HT1080 (cell line): Measurements from ENCODE around the gene NTPCR. TPM values are rescaled to one million over a fixed set of nuclear protein-coding genes. Genes with fewer than 3 reads are reported as not detected.
"Not testable (repeated sequence)": the region's sequence is repeated elsewhere in the genome, so short reads cannot be mapped to it uniquely, and the experiment has no call there.

Experiments used
- DNase-seq: peaks from one replicate; pipeline ENCODE4 v3.0.0-alpha.2; 2015; ENCODE audit warnings: low read depth
- total RNA-seq: library from RNA; depleted of rRNA; stranded (reverse); fragments of >200 nt; shearing (Covaris generic); gene quantifications from 2 replicates; pipeline ENCODE4 v1.2.3, GENCODE V29; 2014

The NTPCR gene
- total RNA-seq, 1 experiment from 2014 or later = 41.1 TPM

DNA sequence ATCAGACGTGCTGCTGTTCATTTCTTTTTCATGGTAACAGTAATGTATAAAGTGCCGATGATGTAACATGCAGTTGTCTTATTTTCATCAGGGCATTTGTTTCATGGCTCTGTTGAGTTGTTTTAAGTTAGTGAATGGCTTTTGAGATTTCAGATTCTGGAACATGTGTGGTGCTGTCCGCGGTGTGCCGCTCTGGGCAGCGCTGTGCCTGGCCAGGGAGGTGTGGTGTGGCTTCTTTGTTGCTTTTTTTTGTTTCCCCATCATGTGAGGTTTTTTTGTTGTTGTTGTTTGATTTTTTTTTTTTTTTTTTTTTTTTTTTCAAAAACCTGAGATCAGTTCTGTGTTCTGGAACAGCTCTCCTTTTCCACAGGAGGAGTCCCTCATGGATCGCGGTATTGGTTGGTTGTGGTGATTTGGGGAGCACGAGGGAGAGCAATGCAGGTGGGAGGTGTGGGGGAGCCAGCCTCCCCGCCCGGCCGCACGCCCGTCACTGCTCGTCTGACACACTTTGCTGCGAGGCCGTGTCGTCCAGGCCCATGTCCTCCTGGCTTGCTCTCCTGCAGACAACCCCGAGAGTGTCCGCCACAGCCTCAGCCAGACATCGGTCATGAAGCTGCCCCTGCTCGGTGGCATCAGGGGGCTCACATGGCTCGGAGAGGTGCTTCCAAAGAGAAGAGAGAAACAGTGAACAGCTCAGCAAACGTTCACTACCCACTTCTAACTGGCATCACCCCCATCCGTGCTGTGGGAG is 33.6 kb downstream of the NTPCR start:
- no peak for DNase-seq

DNA sequence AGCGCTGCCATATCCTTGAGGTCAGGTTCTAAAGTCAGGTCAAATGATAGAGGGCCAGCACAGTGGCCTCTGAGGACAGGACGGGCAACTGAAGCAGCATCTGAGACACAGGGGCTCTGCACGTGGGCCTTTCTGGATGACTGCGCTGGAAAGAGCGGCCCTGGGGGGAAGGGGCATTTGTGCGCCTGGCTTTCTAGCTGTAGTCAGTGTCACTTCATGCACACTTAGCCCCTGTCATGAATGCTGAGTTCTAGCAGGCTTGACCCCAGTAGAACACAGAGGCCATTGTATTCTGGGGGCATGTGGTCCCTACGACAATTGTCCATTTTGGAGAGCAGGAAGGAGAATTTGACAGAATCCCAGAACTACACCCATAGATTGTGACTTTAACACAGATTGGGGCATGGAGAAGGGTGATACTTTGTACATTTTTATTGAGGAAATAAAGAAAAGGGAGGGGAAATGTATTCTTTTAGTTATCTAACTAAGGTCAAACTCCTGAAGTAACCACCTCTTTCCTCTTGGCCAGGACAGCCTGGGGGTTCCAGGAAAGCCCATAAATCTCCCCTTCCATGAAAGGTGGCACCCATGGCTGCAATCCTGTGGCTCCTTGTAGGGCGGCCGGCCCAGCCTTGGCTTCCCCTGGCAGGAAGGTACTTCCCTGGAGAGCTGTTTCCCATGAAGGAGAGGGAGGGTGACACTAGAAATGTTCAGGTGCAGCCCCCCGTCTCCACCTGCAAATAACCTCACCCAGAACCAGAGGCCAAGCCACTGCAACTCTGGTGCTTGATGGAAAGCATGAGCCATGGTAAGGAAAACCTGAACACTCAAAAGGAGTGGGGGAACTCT is 34.4 kb downstream of the NTPCR start:
- DNase-seq = no peak

DNA sequence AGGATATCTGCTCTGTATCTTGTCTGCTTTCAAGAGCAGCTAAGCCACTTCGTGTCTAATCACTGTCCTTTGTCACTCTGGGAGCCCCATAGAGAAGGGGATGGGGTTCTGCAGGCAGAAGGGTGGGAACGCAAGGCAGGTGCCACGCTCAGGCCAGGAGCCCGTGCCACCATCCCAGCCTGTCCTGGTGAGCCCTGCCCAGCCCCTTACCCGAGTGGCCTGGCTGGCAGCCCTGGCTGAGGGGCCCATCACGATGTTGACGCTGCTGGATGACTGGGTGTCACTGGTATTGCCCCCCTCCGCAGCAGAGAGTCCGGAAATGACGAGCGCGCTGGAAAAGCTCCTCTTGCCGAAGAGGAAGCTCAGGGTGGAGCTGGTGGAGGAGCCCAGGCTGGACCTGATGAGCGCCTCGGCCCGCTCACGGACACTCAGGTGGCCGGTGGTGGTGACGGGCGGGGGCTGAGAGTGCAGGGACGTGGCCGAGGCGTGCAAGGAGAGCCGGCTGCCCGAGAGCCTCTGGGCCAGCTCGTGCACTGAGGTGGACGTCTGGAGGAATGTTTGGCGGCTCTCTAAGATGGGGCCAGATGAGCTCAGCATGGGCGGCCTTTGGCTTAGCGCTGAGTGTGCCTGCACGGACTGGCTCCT is 35.6 kb downstream of the NTPCR start:
- DNase-seq = no peak

DNA sequence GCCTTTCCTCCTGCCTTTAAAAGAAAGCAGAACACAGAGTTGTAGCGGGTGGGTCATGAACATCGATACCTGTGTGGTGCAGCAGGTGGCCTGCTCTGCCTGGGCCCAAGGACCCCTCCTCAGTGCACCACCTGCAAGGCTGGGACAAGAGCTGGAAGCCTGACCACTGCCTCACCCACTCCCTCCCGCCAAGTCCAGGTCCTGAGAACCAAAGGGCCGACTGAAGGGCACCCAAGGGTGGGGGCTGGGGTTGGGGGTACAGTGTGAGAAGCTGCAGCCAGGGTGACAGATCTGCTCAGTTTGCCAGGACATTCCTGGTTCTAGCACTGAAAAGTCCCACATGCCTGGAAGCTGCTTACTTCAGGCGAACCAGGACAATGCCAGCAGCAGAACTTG is 36.1 kb downstream of the NTPCR start:
- DNase-seq = no peak

DNA sequence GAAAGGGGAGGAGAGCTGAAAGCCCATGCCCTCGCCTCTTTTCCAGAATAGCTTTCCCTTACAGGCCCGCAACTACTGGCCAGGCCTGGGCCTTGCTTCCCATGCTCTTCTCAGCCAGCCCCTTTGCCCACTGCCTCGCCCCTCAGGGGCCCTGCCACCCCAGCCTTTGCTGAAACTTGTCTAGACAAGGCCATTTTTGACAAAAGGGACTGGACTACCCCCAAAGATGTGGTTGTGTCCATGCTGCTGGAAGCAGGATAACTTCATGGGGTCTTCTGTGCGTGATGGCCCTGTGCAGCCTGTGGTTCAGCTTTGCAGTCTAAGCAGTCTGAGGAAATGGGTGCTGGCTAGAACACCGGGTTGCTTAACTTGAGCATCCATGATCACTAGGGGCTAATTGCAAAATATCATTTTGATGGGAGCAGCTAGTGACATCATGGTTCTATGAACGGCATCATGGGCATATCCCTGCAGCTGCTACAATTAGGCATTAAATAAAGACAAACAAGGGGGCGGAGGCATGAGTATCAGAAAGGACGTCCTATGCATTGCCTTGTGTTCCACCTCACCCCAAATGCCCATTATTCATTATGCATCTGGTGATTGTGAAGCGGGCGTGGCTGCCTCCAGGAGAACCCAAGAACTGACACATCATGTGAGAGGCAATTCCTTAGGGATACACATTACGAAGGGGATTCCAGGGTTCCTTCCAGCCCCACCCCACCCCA is 36.8 kb downstream of the NTPCR start:
- DNase-seq = no peak

DNA sequence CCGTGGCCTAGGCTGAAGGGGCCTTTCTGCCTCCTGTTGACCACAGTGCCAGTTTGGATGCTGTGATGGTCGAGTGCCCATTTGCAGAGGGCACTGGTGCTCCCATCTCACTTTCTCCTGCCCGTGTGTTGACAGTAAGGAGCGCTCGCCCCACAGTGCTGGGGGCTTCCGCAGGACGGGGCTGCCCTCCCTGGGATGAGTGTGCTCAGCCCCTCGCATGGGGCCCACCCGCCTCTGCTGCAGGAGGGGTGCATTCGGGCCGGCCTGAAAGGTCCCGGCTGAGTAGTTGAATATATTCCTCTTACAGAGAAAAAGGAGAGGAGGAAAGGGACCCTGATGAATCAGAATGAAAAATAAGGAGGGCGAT is 37.3 kb downstream of the NTPCR start:
- DNase-seq = no peak

DNA sequence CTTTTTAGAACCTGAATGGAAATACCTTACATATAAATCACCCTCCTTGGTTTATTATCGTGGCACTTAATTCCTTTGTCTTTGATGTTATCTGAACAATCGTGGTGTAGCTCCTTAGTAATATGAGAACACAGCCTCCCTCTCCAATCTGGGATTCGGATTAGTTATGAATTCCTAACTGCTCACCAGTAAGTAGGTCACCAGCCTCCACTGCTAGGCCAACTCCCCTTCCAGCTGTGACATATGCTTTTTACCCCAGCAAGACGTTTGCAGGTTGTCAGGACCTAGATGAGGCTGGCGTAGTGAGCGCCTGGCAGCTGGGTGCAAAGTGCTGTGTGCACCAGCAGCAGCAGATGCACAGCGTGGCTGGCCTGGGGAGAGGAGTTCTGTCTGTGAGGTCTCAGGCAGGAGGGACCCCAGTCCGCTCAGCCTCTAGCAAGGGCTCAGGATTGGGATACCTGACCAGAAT is 38.2 kb downstream of the NTPCR start:
- DNase-seq = peak; percentile 37

DNA sequence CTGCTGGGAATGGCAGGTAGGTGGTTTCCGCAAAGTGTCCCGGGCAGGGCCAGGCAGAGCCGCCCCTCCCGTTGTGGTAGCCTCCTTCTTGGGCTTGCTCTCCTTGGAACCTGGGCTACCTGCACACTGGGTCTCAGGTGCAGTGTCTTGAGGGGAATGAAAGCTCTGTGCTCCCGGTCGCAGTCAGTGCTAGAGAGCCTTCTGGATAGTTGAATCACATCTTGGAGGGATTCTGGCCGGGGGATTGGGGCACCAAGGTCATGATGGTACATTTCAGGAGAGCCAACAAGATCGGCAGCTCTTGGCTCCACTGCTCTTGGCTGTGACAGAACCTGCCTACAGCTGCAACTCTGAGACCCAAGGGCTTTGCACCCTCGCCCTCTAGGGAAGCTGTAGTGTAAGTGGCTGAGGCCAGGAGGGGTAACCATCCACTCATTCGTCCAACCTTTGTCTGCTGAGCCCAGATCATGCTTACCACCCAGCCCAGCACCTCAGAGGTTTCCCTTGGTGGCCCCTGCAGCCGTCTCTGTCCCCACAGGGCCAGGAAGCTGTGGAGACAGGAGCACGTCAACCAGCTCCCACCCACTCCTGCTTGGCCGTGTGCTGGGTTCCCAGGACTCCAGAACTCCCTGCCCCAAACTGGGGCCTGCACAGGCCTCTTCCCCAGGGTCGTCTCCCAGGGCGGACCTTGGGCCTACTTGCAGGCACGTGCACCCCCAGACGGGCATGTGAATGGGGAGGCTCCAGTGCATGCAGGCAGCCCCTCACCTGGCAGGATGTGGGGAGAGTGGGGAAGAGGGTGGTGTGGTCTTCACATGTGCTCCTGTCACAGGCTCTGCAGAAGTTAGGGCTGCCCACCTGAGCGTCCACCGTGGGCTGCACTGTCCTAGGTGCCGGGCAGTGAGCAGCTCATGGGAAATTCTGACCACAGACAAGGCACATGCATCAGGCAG is 40.0 kb downstream of the NTPCR start:
- DNase-seq = no peak

DNA sequence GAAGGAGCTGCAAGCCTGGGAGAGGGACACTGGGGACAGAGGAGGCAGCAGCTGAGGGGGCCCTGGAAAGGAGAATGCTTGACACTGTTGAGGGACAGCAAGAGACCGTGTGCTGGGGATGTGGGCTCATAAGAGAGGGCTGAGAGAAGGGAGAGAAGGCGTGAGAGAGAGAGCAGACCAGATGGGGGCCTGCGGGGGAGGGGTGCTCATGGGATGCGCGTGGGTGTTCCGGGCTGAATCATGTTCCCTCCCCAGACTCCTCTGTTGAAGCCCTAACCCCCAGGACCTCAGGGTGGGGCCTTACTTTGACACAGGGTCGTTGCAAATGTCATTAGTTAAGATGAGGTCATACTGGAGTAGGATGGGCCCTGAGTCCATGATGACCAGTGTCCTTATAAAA is 40.8 kb downstream of the NTPCR start:
- no peak for DNase-seq

DNA sequence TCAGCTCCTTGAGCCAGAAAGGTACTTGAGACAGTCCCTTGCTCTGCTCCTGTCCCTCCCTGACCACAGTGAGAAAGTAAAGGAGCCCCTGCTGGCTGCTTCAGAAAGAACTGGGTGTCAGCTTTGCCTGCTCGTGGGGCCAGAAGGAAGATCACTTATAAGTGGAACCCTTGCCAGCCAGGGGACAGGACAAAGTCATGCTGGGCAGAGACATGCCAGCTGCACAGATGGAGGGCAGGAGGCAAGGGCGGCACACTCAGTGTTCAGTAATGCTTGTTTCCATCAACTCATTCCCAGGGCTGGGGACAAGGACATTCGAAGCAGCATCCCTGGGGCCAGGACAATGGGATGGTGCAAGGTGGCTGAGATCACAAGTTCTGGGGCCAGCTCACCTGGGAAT is 41.8 kb downstream of the NTPCR start:
- DNase-seq = no peak

DNA sequence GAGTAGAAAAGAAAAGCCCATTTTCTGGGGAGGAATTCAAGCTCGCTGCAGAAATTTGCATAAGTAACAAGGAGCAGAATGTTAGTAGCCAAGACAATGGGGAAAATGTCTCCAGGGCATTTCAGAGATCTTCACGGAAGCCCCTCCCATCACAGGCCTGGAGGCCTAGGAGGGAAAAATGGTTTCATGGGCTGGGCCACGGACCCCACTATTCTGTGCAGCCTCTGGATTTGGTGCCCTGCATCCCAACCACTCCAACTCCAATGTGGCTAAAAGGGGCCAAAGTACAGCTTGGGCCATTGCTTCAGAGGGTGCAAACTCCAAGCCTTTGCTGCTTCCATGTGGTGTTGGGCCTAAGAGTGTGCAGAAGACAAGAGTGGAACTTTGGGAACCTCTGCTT is 43.1 kb downstream of the NTPCR start:
- DNase-seq = no peak

DNA sequence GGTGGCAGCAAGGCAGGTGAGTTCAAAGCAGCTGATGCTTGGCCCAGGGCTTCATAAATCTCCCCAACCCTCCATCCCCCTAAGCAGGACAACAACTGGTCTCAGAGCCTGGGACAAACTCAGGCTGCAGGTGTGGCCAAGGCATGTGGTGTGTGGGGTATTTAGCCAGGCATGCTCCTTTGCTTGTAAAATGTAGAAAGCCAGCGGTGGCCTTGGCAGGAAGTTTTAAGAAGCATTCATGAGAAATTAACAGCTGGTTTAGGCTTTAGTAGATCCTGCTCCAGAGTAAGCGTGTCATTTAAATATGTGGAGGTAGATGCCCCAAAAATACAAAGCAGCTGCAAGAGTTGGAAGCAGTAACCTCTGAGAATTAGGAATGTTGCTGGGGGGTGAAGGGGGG is 44.8 kb downstream of the NTPCR start:
- no peak for DNase-seq

DNA sequence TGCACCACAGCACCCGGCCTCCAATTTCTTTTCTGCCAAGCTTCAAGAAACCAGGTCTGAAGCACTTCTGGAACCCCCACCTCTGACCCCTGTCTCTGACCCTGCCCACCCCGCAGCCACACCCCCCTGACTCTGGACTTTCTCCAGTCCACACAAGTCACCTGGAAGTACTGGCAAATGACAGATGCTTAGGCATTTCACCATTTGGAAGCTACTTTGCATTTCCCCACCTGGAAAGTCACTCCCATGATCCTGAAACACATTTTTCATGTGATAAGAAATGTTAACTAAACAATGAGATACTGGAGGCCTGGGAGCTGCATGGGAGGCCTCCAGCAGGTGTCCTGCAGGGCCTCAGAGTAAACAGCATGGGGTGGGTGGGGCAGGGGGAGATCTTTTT is 45.7 kb downstream of the NTPCR start:
- DNase-seq = no peak

DNA sequence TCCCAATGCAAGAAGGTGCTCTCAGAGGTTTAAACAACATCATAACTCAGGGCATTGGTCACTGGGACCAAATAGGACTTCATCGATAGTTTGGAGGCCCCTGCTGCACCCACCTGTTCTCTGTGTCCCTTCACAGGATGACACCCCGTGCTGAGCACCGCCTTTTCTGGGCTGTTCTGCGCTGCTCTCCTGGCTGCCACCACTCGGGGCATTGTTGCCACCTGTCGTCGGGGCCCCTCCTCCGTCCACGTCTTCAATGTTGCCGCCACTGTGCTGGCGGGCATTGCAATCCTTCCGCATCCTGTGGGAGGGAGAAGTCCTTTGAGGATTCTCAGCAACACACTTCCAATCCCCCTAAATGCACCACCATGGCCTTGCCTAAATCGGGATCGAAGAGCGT is 47.7 kb downstream of the NTPCR start:
- no peak for DNase-seq

DNA sequence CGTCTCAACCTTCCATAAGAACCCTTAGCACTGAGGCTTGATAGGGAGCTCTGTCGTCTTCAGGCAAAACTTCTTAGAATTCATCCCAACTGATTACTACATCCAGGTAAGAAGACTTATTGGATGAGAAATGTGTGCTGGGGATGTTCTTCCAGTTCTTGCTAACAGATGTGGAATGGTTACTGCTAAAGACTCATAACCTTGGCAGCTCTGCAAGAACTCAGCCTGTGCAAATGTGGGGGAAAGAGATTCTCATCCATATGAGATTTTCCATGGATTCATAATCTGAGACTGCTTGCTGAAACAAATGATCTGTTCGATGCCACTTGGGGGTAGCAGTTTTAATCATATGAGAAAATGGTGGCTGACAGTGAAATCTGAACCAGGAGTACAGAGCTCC is 48.2 kb downstream of the NTPCR start:
- DNase-seq = no peak

DNA sequence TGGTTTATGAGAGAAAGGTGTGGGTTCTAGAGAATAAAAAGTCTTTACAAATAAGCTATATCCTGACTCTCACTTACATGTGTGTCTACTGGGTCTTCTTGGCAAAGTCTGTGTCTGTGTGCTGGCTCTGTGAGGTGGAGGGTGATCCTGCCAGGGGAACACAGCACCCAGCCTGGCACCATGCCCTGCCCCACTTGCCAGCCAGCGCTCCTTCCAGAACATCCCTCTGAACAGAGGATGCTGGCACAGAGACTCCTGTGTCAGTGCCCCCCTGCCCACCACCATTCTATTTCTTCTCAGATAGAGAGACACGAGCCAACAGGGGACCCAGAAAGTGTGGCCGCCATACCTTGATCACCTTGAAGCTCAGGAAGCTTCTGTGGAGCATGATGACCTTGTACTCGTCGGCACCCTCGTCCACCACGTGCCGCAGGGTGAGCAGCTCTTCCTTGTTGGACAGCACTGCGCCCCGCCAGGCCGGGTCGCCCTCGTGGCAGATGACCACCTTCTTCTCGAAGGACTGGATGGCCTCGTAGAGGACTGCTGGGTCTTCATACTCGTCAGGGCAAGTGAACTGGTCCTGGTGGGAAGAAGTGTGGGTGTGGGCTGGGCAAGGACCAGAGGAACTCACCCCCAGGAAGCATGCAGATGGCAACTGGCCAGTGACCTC is 49.7 kb downstream of the NTPCR start:
- DNase-seq = no peak

DNA sequence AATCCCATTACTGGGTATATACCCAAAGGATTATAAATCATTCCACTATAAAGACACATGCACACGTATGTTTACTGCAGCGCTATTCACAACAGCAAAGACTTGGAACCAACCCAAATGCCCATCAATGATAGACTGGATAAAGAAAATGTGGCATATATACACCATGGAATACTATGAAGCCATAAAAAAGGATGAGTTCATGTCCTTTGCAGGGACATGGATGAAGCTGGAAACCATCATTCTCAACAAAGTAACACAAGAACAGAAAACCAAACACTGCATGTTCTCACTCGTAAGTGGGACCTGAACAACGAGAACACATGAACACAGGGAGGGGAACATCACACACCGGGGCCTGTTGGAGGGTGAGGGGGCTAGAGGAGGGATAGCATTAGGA is 53.2 kb downstream of the NTPCR start:
- not testable (repeated sequence) for DNase-seq

DNA sequence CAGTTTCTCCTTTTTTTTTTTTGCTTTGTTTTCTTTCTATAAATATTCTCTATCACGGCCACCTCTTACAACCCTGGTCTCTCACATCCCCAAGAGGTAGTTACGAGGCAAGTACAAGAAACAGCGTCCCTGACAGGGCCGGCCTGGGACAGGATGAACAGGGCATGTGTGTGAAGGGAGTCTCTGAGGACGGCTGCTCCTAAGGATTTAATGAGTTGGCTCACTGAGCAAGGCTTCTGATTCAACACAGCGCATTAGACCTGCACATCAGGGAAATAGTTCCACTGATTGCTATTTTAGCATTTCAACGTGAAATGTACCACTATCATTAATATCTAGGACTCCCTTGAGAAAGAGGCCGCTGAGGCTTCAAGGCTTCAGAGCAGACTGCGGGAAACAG is 54.0 kb downstream of the NTPCR start:
- DNase-seq = no peak

DNA sequence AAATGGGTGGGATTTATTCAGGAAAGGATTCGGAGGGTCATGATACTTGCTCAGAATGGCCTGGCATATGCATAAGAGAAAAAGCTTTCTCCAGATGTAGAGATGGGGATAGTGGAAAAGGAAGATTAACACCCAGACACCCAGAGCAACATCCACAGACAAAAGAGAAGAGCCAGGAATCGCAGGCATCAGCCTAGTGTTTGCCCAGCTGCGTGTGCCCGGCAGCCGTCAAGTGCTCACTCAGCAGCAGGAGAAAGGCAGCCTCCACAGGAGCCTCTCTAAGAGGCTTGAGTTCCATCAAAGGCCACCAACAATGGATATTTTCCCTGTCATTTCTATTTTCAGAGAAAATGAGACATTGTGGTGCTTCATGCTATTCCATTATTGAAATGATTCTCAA is 54.7 kb downstream of the NTPCR start:
- no peak for DNase-seq

DNA sequence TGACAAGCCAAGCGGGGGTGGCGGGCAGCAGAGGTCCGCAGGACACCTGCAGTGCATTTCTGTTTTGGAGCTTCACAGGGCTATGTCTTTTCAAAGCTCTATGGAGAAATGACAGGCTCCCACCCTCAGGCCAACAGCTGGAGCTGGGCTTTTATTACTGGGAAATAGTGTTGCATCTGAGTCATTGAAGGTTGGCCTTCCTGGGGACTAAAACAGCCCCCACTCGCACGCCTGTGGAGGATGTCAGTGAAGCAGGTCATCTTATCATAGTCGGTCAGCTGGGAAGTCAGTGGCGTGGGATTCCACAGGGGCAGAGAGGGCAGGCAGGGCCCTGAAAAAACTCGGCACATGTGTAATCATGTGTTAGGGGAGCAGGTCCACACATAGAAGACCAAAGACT is 55.3 kb downstream of the NTPCR start:
- peak; percentile 37 for DNase-seq
